CD4-positive, alpha-beta memory T cell (primary cell): ENCODE data around the gene RYR1. TPM values are rescaled to one million over a fixed set of nuclear protein-coding genes. Genes with fewer than 3 reads are reported as not detected.

ENCODE experiments used
- CTCF ChIA-PET: fragments of 350-600 bp; sonication (Branson Sonifier 250); formaldehyde crosslinking; loops from one replicate; lab custom pipeline; 2021; ENCODE audit warnings: inconsistent platforms; ENCODE audit not compliant: partially characterized antibody; lab: Charles Lee
- POLR2A ChIA-PET: fragments of 350-600 bp; sonication (Branson Sonifier 250); formaldehyde crosslinking; loops from one replicate; lab custom pipeline; 2021; ENCODE audit not compliant: partially characterized antibody; lab: Charles Lee
- DNase-seq, 5 donors: peaks; one replicate each; pipeline versions ENCODE4 v3.0.0 to v3.0.0-alpha.2; 2020 to 2022; ENCODE audit warnings: mixed read lengths in 1 of 5
- H3K27ac ChIP-seq: one replicate; pipeline ENCODE4 v1.7.0; 2013; ENCODE audit warnings: low read depth, low read length
- H3K27me3 ChIP-seq: 2 replicates; pipeline ENCODE4 v1.7.0; 2013; ENCODE audit warnings: mild to moderate bottlenecking, low read length, moderate library complexity; ENCODE audit not compliant: insufficient read depth
- H3K36me3 ChIP-seq: 2 replicates; pipeline ENCODE4 v1.7.0; 2013; ENCODE audit warnings: mild to moderate bottlenecking, low read length, moderate library complexity; ENCODE audit not compliant: insufficient read depth
- H3K4me1 ChIP-seq: 2 replicates; pipeline ENCODE4 v1.7.0; 2013; ENCODE audit warnings: mild to moderate bottlenecking, low read length, moderate library complexity; ENCODE audit not compliant: insufficient read depth
- H3K4me3 ChIP-seq, 2 donors: one replicate each; pipeline ENCODE4 v1.7.0; 2013; ENCODE audit warnings: low read length in 2 of 2, mild to moderate bottlenecking in 1 of 2
- H3K9me3 ChIP-seq, 2 donors: one replicate each; pipeline ENCODE4 v1.7.0; 2013; ENCODE audit warnings: low read length in 2 of 2, control low read depth in 1 of 2; ENCODE audit not compliant: control insufficient read depth in 1 of 2
- H3K27ac Mint-ChIP-seq, 7 donors: one replicate each; pipeline ENCODE4 v1.8.0; 2020 to 2021; ENCODE audit warnings: mixed read lengths in 7 of 7, mild to moderate bottlenecking in 6 of 7, inconsistent platforms in 3 of 7, moderate library complexity in 3 of 7
- H3K27me3 Mint-ChIP-seq, 2 donors: one replicate each; pipeline ENCODE4 v1.8.0; 2020 to 2021; ENCODE audit warnings: mixed read lengths in 2 of 2
- H3K36me3 Mint-ChIP-seq, 2 donors: one replicate each; pipeline ENCODE4 v1.8.0; 2020 to 2021; ENCODE audit warnings: mixed read lengths in 2 of 2, inconsistent platforms in 1 of 2, mild to moderate bottlenecking in 1 of 2
- H3K4me1 Mint-ChIP-seq, 4 donors: one replicate each; pipeline ENCODE4 v1.8.0; 2020 to 2021; ENCODE audit warnings: mixed read lengths in 4 of 4, mild to moderate bottlenecking in 1 of 4
- H3K4me3 Mint-ChIP-seq, 8 donors: one replicate each; pipeline ENCODE4 v1.8.0; 2020 to 2021; ENCODE audit warnings: mixed read lengths in 8 of 8, mild to moderate bottlenecking in 7 of 8, moderate library complexity in 6 of 8, inconsistent platforms in 3 of 8
- H3K9me3 Mint-ChIP-seq, 8 donors: one replicate each; pipeline ENCODE4 v1.8.0; 2020 to 2021; ENCODE audit warnings: mixed read lengths in 8 of 8, mild to moderate bottlenecking in 5 of 8, inconsistent platforms in 3 of 8, moderate library complexity in 1 of 8
- intact Hi-C: fragments of 100-400 bp; cut with micrococcal nuclease; formaldehyde crosslinking; loops from one replicate; pipeline ENCODE4 v1.15.1; 2023
- polyA plus RNA-seq, 2 donors: library from polyadenylated mRNA; unstranded; fragments of 300-500 nt; fragmentation: Illumina TruSeq; gene quantifications; one replicate each; pipeline ENCODE4 v1.2.3, GENCODE V29; 2021
- total RNA-seq, 2 experiments: library from RNA; stranded (reverse); gene quantifications; one replicate each; pipeline ENCODE4 v1.2.3, GENCODE V29; 2021

RYR1 gene
- total and polyA plus RNA-seq, 4 experiments from 2014 or later = 0.02 to 6.2 (median 2.7) TPM

- no peak overlapping the region for H3K4me3 ChIP-seq
- no peaks in the 10 kb centered on the region for H3K4me1 ChIP-seq
- CTCF ChIA-PET = no interaction called here
- Mint-ChIP-seq H3K4me1 (no peaks in the 10 kb centered on the region), H3K4me3 (peak overlapping the region in 1 of 8 donors; percentile 20), H3K9me3 (peaks cover 0 to 3% (median 0%) of the 10 kb centered on the region in 8 donors), H3K36me3 (no peaks in the 10 kb centered on the region), H3K27me3 (peaks cover 0 to 4% of the 10 kb centered on the region in 2 donors), H3K27ac (peak overlapping the region in 3 of 7 donors; percentile 51 to 77 (median 65))
- DNase-seq = no peak
- intact Hi-C loops = no loop called here
- no peak overlapping the region for H3K27ac ChIP-seq
- H3K9me3 ChIP-seq = no peaks in the 10 kb centered on the region
- POLR2A ChIA-PET = no interaction called here
- H3K27me3 ChIP-seq = no peaks in the 10 kb centered on the region
- H3K36me3 ChIP-seq = no peaks in the 10 kb centered on the region
Observed at GRCh38 chr19:38497907-38498306, 64.4 kb downstream of the RYR1 start.

DNA sequence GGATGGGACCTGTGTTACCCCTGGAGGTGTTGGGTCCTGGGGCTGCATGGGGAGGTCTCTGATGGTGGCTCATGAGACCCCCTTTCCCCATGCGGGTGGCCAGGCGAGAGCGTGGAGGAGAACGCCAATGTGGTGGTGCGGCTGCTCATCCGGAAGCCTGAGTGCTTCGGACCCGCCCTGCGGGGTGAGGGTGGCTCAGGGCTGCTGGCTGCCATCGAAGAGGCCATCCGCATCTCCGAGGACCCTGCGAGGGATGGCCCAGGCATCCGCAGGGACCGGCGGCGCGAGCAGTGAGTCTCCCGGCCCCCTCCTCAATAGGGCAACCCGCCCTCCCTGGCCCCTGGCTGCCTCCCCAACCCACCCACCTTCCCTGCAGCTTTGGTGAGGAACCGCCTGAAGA is 66.0 kb downstream of the RYR1 start:
- Histone ChIP-seq H3K9me3 (no peaks in the 10 kb centered on the region), H3K36me3 (no peaks in the 10 kb centered on the region), H3K4me3 (no peak overlapping the region), H3K27ac (no peak overlapping the region), H3K4me1 (no peaks in the 10 kb centered on the region), H3K27me3 (no peaks in the 10 kb centered on the region)
- peaks cover 0 to 4% of the 10 kb centered on the region in 2 donors for H3K27me3 Mint-ChIP-seq
- ChIA-PET POLR2A (no interaction called here), CTCF (interaction anchor here (1.0 kb wide), 1 partner anchor 95 kb away, joined by 3 read pairs; no protein-coding TSS in a partner anchor)
- H3K9me3 Mint-ChIP-seq = peaks cover 0 to 3% (median 0%) of the 10 kb centered on the region in 8 donors
- no peak overlapping the region for H3K4me3 Mint-ChIP-seq
- no peaks in the 10 kb centered on the region for H3K4me1 Mint-ChIP-seq
- H3K36me3 Mint-ChIP-seq = no peaks in the 10 kb centered on the region
- DNase-seq = no peak
- no peak overlapping the region for H3K27ac Mint-ChIP-seq
- intact Hi-C loops = no loop called here

GRCh38 chr19:38500450-38500849 is 67.0 kb downstream of the RYR1 start:
- Mint-ChIP-seq H3K9me3 (peaks cover 0 to 3% (median 0%) of the 10 kb centered on the region in 8 donors), H3K4me3 (no peak overlapping the region), H3K4me1 (no peaks in the 10 kb centered on the region), H3K36me3 (no peaks in the 10 kb centered on the region), H3K27me3 (peaks cover 0 to 4% of the 10 kb centered on the region in 2 donors), H3K27ac (no peak overlapping the region)
- intact Hi-C loops = no loop called here
- Histone ChIP-seq H3K4me1 (no peaks in the 10 kb centered on the region), H3K36me3 (no peaks in the 10 kb centered on the region), H3K4me3 (no peak overlapping the region), H3K27me3 (no peaks in the 10 kb centered on the region), H3K9me3 (no peaks in the 10 kb centered on the region), H3K27ac (no peak overlapping the region)
- no peak for DNase-seq
- ChIA-PET CTCF (interaction anchor here (1.0 kb wide), 1 partner anchor 96 kb away, joined by 3 read pairs; no protein-coding TSS in a partner anchor), POLR2A (no interaction called here)

DNA sequence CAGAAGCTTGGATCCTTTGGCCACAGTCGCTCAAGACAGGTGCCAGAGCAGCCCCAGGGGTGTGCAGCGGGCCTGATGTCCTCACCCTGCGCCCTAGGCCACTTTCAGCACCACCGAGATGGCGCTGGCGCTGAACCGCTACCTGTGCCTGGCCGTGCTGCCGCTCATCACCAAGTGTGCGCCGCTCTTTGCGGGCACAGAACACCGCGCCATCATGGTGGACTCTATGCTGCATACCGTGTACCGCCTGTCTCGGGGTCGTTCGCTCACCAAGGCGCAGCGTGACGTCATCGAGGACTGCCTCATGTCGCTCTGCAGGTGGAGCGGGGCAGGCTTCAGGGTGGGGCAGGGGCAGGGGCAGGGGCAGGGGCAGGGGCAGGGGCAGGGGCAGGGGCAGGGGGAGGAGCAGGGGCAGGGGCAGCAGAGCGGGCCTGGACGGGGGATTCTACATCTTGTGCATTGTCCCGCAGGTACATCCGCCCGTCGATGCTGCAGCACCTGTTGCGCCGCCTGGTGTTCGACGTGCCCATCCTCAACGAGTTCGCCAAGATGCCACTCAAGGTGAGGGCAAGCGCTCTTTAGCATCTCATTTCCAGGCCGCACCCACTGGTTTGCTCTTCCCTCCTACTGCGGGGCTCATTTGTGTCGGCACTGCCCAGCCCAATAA is 69.1 kb downstream of the RYR1 start:
- H3K27ac ChIP-seq = no peak overlapping the region
- H3K4me1 ChIP-seq = peaks cover 9% of the 10 kb centered on the region
- H3K36me3 Mint-ChIP-seq = no peaks in the 10 kb centered on the region
- ChIA-PET CTCF (interaction anchor here (0.6 to 1.4 kb wide), 2 partner anchors 132 to 600 kb away, joined by 3 read pairs; no protein-coding TSS in a partner anchor), POLR2A (no interaction called here)
- H3K27me3 Mint-ChIP-seq = peaks cover 0 to 2% of the 10 kb centered on the region in 2 donors
- H3K4me1 Mint-ChIP-seq = peaks cover 0 to 9% (median 4%) of the 10 kb centered on the region in 4 donors
- no peak overlapping the region for H3K4me3 Mint-ChIP-seq
- H3K9me3 Mint-ChIP-seq = peaks cover 0 to 3% (median 0%) of the 10 kb centered on the region in 8 donors
- H3K36me3 ChIP-seq = no peaks in the 10 kb centered on the region
- H3K27ac Mint-ChIP-seq = no peak overlapping the region
- no peak overlapping the region for H3K4me3 ChIP-seq
- no peaks in the 10 kb centered on the region for H3K9me3 ChIP-seq
- H3K27me3 ChIP-seq = no peaks in the 10 kb centered on the region
- no peak for DNase-seq
- intact Hi-C loops = no loop called here

DNA sequence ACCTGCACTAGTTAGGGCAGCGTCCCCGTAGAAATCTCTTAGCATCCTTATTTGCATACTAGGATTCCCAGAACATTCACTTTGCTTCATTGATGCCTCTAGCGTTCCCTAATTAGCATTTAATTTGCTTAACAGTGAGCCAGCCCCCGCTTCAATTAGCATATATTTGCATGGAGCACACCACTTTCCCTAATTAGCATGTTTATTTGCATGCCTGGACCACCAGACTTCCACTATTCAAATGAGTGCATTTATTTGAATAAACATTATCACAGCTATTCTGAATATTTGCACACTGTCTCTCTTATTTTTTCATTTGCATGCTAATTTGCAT is 69.6 kb downstream of the RYR1 start:
- no peaks in the 10 kb centered on the region for H3K9me3 ChIP-seq
- Mint-ChIP-seq H3K27me3 (no peaks in the 10 kb centered on the region), H3K9me3 (peaks cover 0 to 1% (median 0%) of the 10 kb centered on the region in 8 donors), H3K4me1 (peaks cover 2 to 14% (median 5%) of the 10 kb centered on the region in 4 donors), H3K36me3 (no peaks in the 10 kb centered on the region), H3K4me3 (no peak overlapping the region), H3K27ac (no peak overlapping the region)
- no peaks in the 10 kb centered on the region for H3K36me3 ChIP-seq
- ChIA-PET CTCF (interaction anchor here (0.6 to 2.3 kb wide), 3 partner anchors 100 to 600 kb away, joined by 3 to 8 read pairs (median 3); partner anchors contain the start of gene FAM98C), POLR2A (no interaction called here)
- intact Hi-C loops = no loop called here
- no peak overlapping the region for H3K4me3 ChIP-seq
- no peak overlapping the region for H3K27ac ChIP-seq
- DNase-seq = no peak
- H3K27me3 ChIP-seq = no peaks in the 10 kb centered on the region
- peaks cover 11% of the 10 kb centered on the region for H3K4me1 ChIP-seq

DNA sequence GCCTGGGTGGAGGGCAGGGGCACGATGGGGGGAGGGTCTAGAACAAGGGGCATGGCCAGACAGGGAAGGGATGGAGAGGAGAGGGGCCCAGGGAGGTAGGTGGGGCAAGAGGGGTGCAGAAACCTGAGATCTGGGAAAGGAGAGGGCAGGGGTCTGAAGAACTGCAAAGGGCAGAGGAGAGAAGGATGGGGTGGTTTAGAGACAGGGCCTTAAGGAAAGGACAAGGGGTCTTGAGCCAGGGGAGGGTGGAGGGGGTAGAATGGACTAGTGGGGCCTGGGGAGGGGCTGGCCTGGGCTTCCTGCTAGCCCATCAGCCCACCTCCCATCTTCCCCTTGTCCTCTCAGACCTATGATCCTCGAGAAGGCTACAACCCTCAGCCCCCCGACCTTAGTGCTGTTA is 72.5 kb downstream of the RYR1 start:
- POLR2A ChIA-PET = interaction anchor here (0.6 to 2.0 kb wide), 2 partner anchors 73 to 103 kb away, joined by 3 to 15 read pairs; partner anchors contain the start of gene FAM98C
- H3K27ac ChIP-seq = no peak overlapping the region
- Mint-ChIP-seq H3K36me3 (no peaks in the 10 kb centered on the region), H3K27me3 (no peaks in the 10 kb centered on the region), H3K9me3 (no peaks in the 10 kb centered on the region), H3K4me1 (peaks cover 2 to 14% (median 5%) of the 10 kb centered on the region in 4 donors), H3K27ac (no peak overlapping the region), H3K4me3 (no peak overlapping the region)
- peaks cover 11% of the 10 kb centered on the region for H3K4me1 ChIP-seq
- H3K27me3 ChIP-seq = no peaks in the 10 kb centered on the region
- no peak overlapping the region for H3K4me3 ChIP-seq
- no peaks in the 10 kb centered on the region for H3K9me3 ChIP-seq
- intact Hi-C loops = no loop called here
- no peaks in the 10 kb centered on the region for H3K36me3 ChIP-seq
- CTCF ChIA-PET = interaction anchor here (1.3 to 1.4 kb wide), 2 partner anchors 101 to 103 kb away, joined by 3 to 4 read pairs; partner anchors contain the start of gene FAM98C
- no peak for DNase-seq

GRCh38 chr19:38506375-38506722 is 72.9 kb downstream of the RYR1 start:
- no peak overlapping the region for H3K27ac Mint-ChIP-seq
- intact Hi-C loops = no loop called here
- CTCF ChIA-PET = interaction anchor here (1.3 to 1.4 kb wide), 2 partner anchors 101 to 104 kb away, joined by 3 to 4 read pairs; partner anchors contain the start of gene FAM98C

More at GRCh38 chr19:38506375-38506722, 72.9 kb downstream of the RYR1 start:
- Mint-ChIP-seq H3K4me1 (peaks cover 2 to 14% (median 5%) of the 10 kb centered on the region in 4 donors), H3K36me3 (no peaks in the 10 kb centered on the region), H3K9me3 (no peaks in the 10 kb centered on the region), H3K27me3 (peaks cover 0 to 1% of the 10 kb centered on the region in 2 donors), H3K4me3 (no peak overlapping the region)
- Histone ChIP-seq H3K27me3 (no peaks in the 10 kb centered on the region), H3K27ac (no peak overlapping the region), H3K9me3 (no peaks in the 10 kb centered on the region), H3K36me3 (no peaks in the 10 kb centered on the region), H3K4me3 (no peak overlapping the region), H3K4me1 (peaks cover 11% of the 10 kb centered on the region)
- POLR2A ChIA-PET = interaction anchor here (0.6 to 2.0 kb wide), 5 partner anchors 73 to 424 kb away, joined by 3 to 15 read pairs (median 4); partner anchors contain the start of genes EIF3K, FAM98C, MRPS12 and PSMD8
- DNase-seq = no peak
